H4 (cell line): ENCODE measurements around the gene TMEM185B. TPM values are rescaled to one million over a fixed set of nuclear protein-coding genes. Genes with fewer than 3 reads are reported as not detected.

Experiments used
- total RNA-seq: library from RNA; depleted of rRNA; stranded (reverse); fragments of >200 nt; shearing (Covaris generic); gene quantifications from 2 replicates; pipeline ENCODE4 v1.2.3, GENCODE V29; 2014; rRNA removed

TMEM185B gene
- total RNA-seq, 1 experiment from 2014 or later, result 39.3 TPM

Other genes starting within 250 kb of the TMEM185B start
- gene EPB41L5, start 210.3 kb downstream of the TMEM185B start, total RNA-seq, result 3.5 and 6.6 TPM in 2 replicates
- gene RALB, start 29.5 kb upstream of the TMEM185B start, total RNA-seq, result 31.8 and 34.4 TPM in 2 replicates
- 0.31 and 0.66 TPM in 2 replicates for gene INHBB, start 122.7 kb upstream of the TMEM185B start, total RNA-seq